Panc1 (cell line): Measurements from ENCODE around the gene TBX5.

Source experiments
- POLR2AphosphoS5 ChIP-seq: IDR thresholded peaks from 2 replicates; pipeline ENCODE4 v1.6.1; 2012; ENCODE audit warnings: mild to moderate bottlenecking, low read depth, low read length, moderate library complexity
- SIN3A ChIP-seq: IDR thresholded peaks from 2 replicates; pipeline ENCODE4 v1.6.1; 2012; ENCODE audit warnings: low read depth, mild to moderate bottlenecking, low read length, moderate library complexity, borderline replicate concordance; ENCODE audit not compliant: insufficient read depth
- TCF7L2 ChIP-seq: IDR thresholded peaks from 2 replicates; pipeline ENCODE4 v1.6.1; 2011; ENCODE audit warnings: mild to moderate bottlenecking, low read depth, low read length, inconsistent platforms
- TF ChIP-seq, protein P1 (sequence below): fragments of 450-650 bp; IDR thresholded peaks from 2 replicates; pipeline ENCODE4 v1.5.1; 2017; ENCODE audit warnings: mild to moderate bottlenecking
- TF ChIP-seq, protein P2 (sequence below), 2 experiments: IDR thresholded peaks; 2 replicates each; pipeline ENCODE4 v1.6.1; 2011 to 2012; ENCODE audit warnings: low read depth in 2 of 2, control low read depth in 1 of 2, low read length in 1 of 2, mild to moderate bottlenecking in 1 of 2, moderate library complexity in 1 of 2; ENCODE audit not compliant: insufficient read depth in 1 of 2

DNA sequence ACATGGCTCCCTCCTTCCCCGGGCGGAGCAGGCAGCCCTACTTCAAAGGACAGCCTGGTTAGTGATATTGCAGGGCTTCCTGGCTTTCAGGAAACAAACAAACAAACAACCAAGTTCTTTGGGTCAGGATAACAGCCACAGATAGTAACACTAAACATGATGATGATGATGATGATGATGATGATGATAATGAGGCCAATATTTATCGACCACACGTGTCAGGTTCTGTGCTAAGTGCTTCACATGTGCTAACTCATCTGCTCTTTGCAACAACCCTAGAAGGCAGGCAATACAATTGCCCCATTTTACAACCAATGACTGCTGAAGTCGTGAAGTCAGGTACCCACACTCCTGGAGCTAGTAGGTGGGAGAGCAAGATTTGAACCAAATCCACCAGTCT lies 44.1 kb upstream of the TBX5 start:
- TF ChIP-seq, protein P1, sequence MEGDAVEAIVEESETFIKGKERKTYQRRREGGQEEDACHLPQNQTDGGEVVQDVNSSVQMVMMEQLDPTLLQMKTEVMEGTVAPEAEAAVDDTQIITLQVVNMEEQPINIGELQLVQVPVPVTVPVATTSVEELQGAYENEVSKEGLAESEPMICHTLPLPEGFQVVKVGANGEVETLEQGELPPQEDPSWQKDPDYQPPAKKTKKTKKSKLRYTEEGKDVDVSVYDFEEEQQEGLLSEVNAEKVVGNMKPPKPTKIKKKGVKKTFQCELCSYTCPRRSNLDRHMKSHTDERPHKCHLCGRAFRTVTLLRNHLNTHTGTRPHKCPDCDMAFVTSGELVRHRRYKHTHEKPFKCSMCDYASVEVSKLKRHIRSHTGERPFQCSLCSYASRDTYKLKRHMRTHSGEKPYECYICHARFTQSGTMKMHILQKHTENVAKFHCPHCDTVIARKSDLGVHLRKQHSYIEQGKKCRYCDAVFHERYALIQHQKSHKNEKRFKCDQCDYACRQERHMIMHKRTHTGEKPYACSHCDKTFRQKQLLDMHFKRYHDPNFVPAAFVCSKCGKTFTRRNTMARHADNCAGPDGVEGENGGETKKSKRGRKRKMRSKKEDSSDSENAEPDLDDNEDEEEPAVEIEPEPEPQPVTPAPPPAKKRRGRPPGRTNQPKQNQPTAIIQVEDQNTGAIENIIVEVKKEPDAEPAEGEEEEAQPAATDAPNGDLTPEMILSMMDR: no peak
- TF ChIP-seq, protein P2, sequence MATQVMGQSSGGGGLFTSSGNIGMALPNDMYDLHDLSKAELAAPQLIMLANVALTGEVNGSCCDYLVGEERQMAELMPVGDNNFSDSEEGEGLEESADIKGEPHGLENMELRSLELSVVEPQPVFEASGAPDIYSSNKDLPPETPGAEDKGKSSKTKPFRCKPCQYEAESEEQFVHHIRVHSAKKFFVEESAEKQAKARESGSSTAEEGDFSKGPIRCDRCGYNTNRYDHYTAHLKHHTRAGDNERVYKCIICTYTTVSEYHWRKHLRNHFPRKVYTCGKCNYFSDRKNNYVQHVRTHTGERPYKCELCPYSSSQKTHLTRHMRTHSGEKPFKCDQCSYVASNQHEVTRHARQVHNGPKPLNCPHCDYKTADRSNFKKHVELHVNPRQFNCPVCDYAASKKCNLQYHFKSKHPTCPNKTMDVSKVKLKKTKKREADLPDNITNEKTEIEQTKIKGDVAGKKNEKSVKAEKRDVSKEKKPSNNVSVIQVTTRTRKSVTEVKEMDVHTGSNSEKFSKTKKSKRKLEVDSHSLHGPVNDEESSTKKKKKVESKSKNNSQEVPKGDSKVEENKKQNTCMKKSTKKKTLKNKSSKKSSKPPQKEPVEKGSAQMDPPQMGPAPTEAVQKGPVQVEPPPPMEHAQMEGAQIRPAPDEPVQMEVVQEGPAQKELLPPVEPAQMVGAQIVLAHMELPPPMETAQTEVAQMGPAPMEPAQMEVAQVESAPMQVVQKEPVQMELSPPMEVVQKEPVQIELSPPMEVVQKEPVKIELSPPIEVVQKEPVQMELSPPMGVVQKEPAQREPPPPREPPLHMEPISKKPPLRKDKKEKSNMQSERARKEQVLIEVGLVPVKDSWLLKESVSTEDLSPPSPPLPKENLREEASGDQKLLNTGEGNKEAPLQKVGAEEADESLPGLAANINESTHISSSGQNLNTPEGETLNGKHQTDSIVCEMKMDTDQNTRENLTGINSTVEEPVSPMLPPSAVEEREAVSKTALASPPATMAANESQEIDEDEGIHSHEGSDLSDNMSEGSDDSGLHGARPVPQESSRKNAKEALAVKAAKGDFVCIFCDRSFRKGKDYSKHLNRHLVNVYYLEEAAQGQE (IDR thresholded peaks at IDR 0.05; ENCODE audit: insufficient read depth in 1 of 2, low read depth in 2 of 2, low read length in 1 of 2): no peak
- TF ChIP-seq SIN3A (no peak), TCF7L2 (no peak), POLR2AphosphoS5 (no peak)
